Esophagus muscularis mucosa (tissue), 3 donors: ENCODE data around the gene TJP1.
"Not testable (repeated sequence)": the region's sequence is repeated elsewhere in the genome, so short reads cannot be mapped to it uniquely, and the experiment has no call there.

ENCODE experiments used
- POLR2A ChIP-seq: fragments of 450-650 bp; IDR thresholded peaks from one replicate; pipeline ENCODE4 v1.6.1; 2017; ENCODE audit warnings: antibody characterized with exemption, moderate library complexity, mild to moderate bottlenecking, low read depth
- POLR2AphosphoS5 ChIP-seq, 2 donors: sonication (generic); formaldehyde crosslinking; IDR thresholded peaks; one replicate each; pipeline ENCODE4 v1.6.1; 2017; ENCODE audit warnings: antibody characterized with exemption in 2 of 2
- TF ChIP-seq, protein P1 (sequence below), 3 experiments: fragments of 200-600 bp in 2 of 3; fragments of 450-650 bp in 1 of 3; sonication (generic) in 2 of 3; IDR thresholded peaks; one replicate each; pipeline ENCODE4 v1.5.1; 2017 to 2019; ENCODE audit warnings: antibody characterized with exemption in 3 of 3, mild to moderate bottlenecking in 2 of 3, moderate library complexity in 1 of 3

- TF ChIP-seq POLR2A; POLR2AphosphoS5 (IDR thresholded peaks at IDR 0.05): not testable (repeated sequence)
- TF ChIP-seq, protein P1, sequence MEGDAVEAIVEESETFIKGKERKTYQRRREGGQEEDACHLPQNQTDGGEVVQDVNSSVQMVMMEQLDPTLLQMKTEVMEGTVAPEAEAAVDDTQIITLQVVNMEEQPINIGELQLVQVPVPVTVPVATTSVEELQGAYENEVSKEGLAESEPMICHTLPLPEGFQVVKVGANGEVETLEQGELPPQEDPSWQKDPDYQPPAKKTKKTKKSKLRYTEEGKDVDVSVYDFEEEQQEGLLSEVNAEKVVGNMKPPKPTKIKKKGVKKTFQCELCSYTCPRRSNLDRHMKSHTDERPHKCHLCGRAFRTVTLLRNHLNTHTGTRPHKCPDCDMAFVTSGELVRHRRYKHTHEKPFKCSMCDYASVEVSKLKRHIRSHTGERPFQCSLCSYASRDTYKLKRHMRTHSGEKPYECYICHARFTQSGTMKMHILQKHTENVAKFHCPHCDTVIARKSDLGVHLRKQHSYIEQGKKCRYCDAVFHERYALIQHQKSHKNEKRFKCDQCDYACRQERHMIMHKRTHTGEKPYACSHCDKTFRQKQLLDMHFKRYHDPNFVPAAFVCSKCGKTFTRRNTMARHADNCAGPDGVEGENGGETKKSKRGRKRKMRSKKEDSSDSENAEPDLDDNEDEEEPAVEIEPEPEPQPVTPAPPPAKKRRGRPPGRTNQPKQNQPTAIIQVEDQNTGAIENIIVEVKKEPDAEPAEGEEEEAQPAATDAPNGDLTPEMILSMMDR (IDR thresholded peaks at IDR 0.05), result not testable (repeated sequence)
These were observed 145.8 kb downstream of the TJP1 start for GRCh38 chr15:29676374-29676960.
